HS-27A (cell line): ENCODE measurements around the gene ADCY1.
"Not testable (repeated sequence)": the region's sequence is repeated elsewhere in the genome, so short reads cannot be mapped to it uniquely, and the experiment has no call there.

ENCODE experiments used
- DNase-seq: peaks from one replicate; pipeline ENCODE4 v3.0.0-alpha.2; 2012; ENCODE audit warnings: low read depth, missing footprints

ADCY1 gene

GRCh38 chr7:45573661-45574415 is at the start of gene ADCY1:
Gene ADCY1, plus strand, starts transcription at chr7:45574368. Its CDS starts 176 bp downstream, at chr7:45574544.
- no peak for DNase-seq

- no peak for DNase-seq
These were observed 49.7 kb upstream of the ADCY1 start for GRCh38 chr7:45524445-45524844.

- DNase-seq, result no peak
These were observed 49.1 kb upstream of the ADCY1 start for GRCh38 chr7:45525057-45525456.

- no peak for DNase-seq
These were observed 30.7 kb upstream of the ADCY1 start for GRCh38 chr7:45543473-45543872.

GRCh38 chr7:45545105-45545710 is 29.0 kb upstream of the ADCY1 start:
- DNase-seq, result not testable (repeated sequence)

- DNase-seq, result not testable (repeated sequence)
These were observed 25.3 kb upstream of the ADCY1 start for GRCh38 chr7:45548917-45549316.

- DNase-seq, result no peak
These were observed 10.8 kb upstream of the ADCY1 start for GRCh38 chr7:45563401-45563800.

- no peak for DNase-seq
These were observed 10.2 kb upstream of the ADCY1 start for GRCh38 chr7:45563941-45564461.

- no peak for DNase-seq
These were observed 9.7 kb upstream of the ADCY1 start for GRCh38 chr7:45564485-45564884.

- DNase-seq, result no peak
These were observed 9.2 kb upstream of the ADCY1 start for GRCh38 chr7:45564886-45565455.

GRCh38 chr7:45566386-45566785 is 7.8 kb upstream of the ADCY1 start:
- no peak for DNase-seq

- DNase-seq, result no peak
These were observed 7.2 kb upstream of the ADCY1 start for GRCh38 chr7:45566961-45567360.

GRCh38 chr7:45567713-45568112 is 6.5 kb upstream of the ADCY1 start:
- no peak for DNase-seq

- no peak for DNase-seq
These were observed 5.5 kb upstream of the ADCY1 start for GRCh38 chr7:45568536-45569289.

- DNase-seq, result no peak
These were observed 4.9 kb upstream of the ADCY1 start for GRCh38 chr7:45569290-45569685.

GRCh38 chr7:45570797-45571196 is 3.4 kb upstream of the ADCY1 start:
- no peak for DNase-seq

GRCh38 chr7:45573204-45573603 is 964 bp upstream of the ADCY1 start:
- DNase-seq, result no peak

- DNase-seq, result no peak
These were observed 174 bp downstream of the ADCY1 start for GRCh38 chr7:45574416-45574668.

- DNase-seq, result no peak
These were observed 717 bp downstream of the ADCY1 start for GRCh38 chr7:45574669-45575500.

- DNase-seq, result no peak
These were observed 1.5 kb downstream of the ADCY1 start for GRCh38 chr7:45575501-45576248.
